NCI-H510A (cell line): Measurements from ENCODE around the gene CYP46A1.
"Not testable (repeated sequence)": the region's sequence is repeated elsewhere in the genome, so short reads cannot be mapped to it uniquely, and the experiment has no call there.

ENCODE experiments used
- DNase-seq: peaks from one replicate; lab custom pipeline; 2025; lab: John Stamatoyannopoulos, UW

Gene CYP46A1

GRCh38 chr14:99757331-99758070 lies 73.4 kb downstream of the CYP46A1 start:
- no peak for DNase-seq

- DNase-seq: no peak
These were observed 74.2 kb downstream of the CYP46A1 start for GRCh38 chr14:99758121-99758821.

DNA sequence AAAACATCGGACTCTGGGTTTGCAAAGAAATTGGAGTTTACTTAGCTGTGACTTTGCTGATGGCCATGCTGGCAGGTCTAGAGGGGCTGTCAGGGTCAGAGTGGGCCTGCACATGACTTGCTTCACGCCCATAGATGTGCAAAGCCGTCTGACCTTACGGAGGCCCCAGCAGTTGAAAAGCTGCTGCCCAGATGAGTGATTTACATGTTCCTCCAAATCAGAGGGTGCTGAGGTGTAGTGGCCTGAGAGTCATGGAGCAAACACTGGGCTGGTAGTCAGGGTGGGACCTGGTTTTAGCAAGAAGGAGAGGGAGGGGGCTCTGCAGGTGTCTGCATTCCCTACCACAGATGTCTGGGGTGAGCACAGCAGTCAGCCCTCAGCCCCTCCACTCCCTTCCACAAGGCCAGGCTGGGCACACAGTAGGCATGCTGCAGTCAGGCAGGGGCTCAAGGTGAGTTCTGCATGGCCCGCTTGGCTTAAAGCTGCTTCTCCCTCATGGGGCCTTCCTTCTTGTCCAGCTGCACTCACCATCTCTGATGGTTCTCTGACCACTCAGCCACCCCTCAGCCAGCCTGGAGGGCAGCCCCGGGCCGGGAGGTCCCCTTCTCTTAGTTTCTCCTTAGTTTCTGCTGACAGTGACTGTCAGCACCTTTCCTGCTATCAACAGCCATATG lies 74.9 kb downstream of the CYP46A1 start:
- DNase-seq: no peak

DNA sequence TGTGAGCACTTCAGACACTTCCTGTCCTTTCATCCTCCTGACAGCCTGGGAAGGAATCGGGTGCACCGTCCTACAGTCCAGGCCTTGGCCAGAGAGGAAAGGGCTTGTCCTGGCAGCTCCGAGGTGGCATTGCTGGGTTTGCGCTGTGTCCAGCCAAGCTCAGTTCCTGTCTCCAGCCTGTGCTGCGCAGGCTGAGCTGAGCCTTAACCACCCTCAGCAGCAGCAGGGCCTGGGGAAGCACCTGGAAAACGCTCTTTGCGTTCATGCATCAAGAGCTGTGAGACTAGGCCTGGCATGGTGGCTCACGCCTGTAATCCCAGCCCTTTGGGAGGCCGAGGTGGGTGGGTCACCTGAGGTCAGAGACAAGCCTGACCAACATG lies 75.4 kb downstream of the CYP46A1 start:
- DNase-seq: no peak

- DNase-seq: no peak
These were observed 76.7 kb downstream of the CYP46A1 start for GRCh38 chr14:99760817-99761216.

DNA sequence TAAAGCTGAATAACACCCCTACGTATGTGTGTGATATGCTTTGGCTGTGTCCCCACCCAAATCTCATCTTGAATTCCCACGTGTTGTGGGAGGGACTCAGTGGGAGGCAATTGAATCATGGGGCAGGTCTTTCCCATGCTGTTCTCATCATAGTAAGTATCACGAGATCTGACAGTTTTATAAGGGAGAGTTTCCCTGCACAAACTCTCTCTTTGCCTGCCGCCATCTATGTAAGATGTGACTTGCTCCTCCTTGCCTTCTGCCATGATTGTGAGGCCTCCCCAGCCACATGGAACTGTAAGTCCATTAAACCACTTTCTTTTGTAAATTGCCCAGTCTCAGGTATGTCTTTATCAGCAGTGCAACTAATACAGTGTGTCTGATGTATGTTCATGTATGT lies 78.8 kb downstream of the CYP46A1 start:
- DNase-seq: not testable (repeated sequence)

- no peak for DNase-seq
These were observed 79.6 kb downstream of the CYP46A1 start for GRCh38 chr14:99763527-99764221.

DNA sequence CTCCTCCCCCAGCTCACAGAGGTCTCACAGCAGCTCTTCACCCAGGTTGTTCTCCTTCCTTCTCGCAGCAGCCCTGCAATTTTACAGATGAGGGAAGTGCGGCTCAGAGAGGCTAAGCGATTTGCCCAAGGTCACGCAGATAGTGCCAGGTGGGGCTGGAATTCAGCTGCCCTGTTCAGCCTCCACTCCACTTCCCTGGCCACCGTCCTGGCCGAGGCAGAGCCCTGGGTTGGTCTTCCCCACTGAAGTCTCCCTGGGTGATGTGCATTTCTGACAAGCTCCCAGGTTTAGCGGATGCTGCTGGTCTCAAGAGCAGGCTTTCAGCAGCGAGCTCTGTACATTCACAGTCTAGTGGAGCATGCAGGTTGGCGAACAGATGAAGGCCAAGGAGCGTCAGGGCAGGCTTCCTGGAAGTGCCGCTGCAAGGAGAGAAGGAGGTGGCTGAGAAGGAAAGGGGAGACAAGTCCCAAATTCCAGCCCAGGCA lies 80.2 kb downstream of the CYP46A1 start:
- no peak for DNase-seq

DNA sequence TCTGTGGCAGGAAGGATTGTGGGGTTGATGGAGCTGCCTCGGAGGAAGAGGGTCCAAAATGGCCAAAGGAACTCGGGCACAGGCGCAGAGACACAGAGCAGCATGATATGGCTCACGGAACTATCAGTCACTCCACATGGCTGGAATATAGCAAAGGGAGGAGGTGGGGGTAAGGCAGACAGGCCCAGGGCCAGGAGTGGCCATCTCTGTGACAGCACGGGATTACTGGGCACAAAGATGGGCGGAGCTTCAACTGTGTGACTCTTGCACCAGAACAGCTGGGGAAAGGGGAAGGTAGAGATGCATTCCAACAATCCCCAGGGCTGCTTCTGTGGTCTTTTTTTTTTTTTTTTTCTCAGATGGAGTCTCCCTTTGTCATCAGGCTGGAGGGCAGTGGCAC lies 84.3 kb downstream of the CYP46A1 start:
- DNase-seq: no peak

- no peak for DNase-seq
These were observed 85.0 kb downstream of the CYP46A1 start for GRCh38 chr14:99769123-99769522.

GRCh38 chr14:99769799-99770198 lies 85.7 kb downstream of the CYP46A1 start:
- DNase-seq: no peak

- no peak for DNase-seq
These were observed 88.5 kb downstream of the CYP46A1 start for GRCh38 chr14:99772371-99773283.

- no peak for DNase-seq
These were observed 89.7 kb downstream of the CYP46A1 start for GRCh38 chr14:99773521-99774497.

DNA sequence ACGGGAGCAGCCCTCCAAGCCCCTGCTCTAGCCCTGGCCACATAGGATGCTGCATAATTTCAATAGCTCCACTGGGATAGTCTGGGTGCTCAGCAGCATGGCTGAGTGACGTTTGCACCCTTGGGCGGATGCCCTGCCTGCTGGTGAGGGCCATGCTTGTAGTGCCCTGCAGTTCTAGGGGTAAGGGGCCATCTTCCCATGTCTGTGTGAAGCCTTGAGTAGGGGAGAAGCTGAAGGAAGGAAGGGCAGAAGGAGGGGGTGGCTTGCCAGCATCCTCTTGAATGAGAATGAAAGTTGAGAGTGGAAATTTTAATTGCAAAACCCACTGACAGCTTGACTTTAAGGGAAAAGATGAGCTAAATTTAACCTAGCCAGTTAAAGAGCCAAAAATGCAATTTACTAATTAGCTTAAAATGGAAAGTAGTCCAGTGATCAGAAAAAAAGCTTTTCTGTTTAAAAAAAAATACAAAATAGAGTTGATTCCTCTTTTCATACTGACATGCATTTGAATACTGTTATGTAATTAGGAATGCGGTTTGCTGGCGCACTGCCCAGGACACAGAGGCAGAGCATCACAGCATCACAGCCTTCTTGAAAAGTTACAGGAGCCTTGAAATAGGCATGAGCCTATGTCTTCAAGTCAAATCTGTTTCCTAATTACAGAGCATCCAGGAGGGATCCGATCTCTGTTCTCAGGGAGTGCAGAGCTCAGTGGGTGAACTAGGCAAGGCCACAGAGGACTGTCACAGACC lies 90.6 kb downstream of the CYP46A1 start:
- no peak for DNase-seq

GRCh38 chr14:99775351-99775750 lies 91.3 kb downstream of the CYP46A1 start:
- DNase-seq: no peak
